Right lung (tissue), 10 donors: ENCODE results near the gene ZNF454. TPM values are rescaled to one million over a fixed set of nuclear protein-coding genes. Genes with fewer than 3 reads are reported as not detected.

Experiments
- DNase-seq, 2 donors: peaks; one replicate each; pipeline ENCODE4 v3.0.0-alpha.2; 2013
- long read RNA-seq, 8 donors: transcript quantifications; one replicate each; lab custom pipeline, GENCODE V29; 2026
- polyA plus RNA-seq, 5 donors: library from polyadenylated mRNA; unstranded; fragments of 120-200 nt; gene quantifications; one replicate each; pipeline versions ENCODE4 v1.2.1 to v1.2.3, GENCODE V29; 2013; ENCODE audit warnings: inconsistent platforms in 1 of 5, low replicate concordance in 1 of 5; ENCODE audit not compliant: insufficient read length in 5 of 5, insufficient read depth in 1 of 5

The ZNF454 gene
- polyA plus RNA-seq: 1 to 10 TPM; 5.4 to 9.4 (median 9.0) TPM
- long read RNA-seq, donor 1, partial matches to known transcripts: 0 of 2 reads
- long read RNA-seq, donor 1, other reads (novel, unspliced or antisense): 0 of 2 reads
- long read RNA-seq, donor 2, partial matches to known transcripts: 0 of 1 reads
- long read RNA-seq, donor 2, other reads (novel, unspliced or antisense): 0 of 1 reads
- long read RNA-seq, donor 3, partial matches to known transcripts: 0 of 1 reads
- long read RNA-seq, donor 3, other reads (novel, unspliced or antisense): 0 of 1 reads
- long read RNA-seq, donor 4, partial matches to known transcripts: 0 of 2 reads
- long read RNA-seq, donor 4, other reads (novel, unspliced or antisense): 0 of 2 reads
- long read RNA-seq, donor 5, partial matches to known transcripts: 0 of 1 reads
- long read RNA-seq, donor 5, other reads (novel, unspliced or antisense): 0 of 1 reads
- long read RNA-seq, donor 6, partial matches to known transcripts: 0 of 2 reads
- long read RNA-seq, donor 6, other reads (novel, unspliced or antisense): 0 of 2 reads
- long read RNA-seq, donor 7: 0 reads
- long read RNA-seq, donor 8, partial matches to known transcripts: 0 of 1 reads
- long read RNA-seq, donor 8, other reads (novel, unspliced or antisense): 0 of 1 reads

DNA sequence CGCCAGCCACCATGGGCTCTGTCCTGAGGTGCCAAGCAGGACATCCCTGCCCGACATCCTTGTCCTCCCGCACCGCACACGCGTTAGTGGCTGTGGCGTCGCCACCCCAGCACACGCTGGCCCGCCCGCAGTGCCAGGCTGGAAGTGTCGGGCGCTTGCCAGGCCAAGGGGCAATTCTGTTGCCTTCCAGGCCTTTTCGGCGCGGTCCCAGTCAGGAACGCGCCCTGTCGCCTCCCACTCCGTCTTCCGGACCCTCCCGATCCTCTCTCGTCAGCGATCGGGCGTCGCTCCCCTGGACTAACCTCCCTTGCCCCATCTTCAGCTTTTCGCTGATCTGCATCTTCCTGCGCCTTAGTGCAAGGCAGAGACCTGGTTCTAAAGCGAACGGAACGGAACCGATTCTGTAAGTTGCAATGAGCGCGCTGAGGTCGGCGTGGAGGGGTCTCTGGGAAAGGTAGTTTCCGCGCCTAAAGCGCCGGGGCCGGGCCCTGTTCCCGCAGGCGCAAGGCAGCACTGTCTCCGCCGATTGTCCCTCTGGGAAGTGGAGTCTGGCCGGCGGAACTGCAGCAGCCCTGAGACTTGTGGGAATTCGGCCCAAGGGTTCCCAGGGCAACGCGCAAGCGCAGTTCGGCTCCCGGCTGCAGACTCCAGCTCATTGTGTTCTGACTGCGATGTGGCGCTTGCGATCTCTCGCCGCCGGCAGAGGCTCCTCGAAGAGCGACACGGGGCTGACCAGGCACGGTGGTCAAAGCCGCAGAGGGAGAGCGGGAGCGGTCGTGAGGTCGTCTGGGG lies at the start of gene ZNF454:
TSS of gene ZNF454 (plus strand) at position 630 of the 792 bp plus-strand sequence. CDS start 1,594 bp downstream, outside the sequence.
- DNase-seq: peak; percentile 95 to 96

DNA sequence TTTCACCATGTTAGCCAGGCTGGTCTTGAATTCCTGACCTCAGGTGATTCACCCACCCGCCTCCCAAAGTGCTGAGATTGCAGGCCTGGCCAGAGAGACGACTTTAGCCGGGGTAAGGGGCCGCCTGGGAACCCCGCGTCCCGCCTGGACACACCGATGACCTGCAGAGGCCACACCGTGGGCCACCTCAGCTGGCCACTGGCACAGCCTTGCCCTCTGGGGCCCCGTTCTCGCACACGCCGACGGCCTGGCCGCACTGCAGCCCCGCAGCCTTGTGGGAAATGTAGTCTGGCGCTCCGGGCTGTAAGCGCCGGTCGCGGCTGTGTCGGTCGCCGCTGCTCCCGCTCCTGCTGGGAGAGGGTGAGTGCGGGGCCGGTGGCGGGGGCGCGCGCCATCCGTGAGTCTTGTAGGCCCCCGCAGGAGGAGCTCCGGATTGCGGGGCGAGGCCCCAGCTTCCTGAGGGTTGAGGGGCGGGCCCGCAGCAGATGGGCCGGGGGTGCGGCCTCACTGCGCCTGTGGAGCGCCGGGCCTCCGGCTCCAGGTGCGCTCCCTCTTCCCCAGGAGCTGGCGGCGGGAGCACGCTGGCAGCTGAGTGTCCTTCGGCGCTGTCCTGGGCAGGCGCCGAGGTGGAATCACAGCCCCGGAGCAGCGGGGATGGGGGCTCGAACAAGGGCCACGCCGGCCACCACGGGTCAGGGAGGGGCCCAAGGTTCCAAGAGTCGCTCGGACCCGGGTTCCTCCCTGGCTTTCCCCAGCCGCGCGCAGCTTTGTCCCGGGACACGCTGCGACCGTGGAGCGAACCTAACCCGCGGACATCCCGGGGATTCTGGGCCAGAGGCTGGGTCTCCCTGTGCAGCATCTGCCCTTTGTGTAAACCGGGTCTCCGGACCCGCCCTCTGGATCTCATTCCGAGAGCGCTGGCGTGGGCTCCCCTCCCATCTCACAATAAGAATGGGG lies 45.1 kb upstream of the ZNF454 start, which contains the start of gene ZFP2:
TSS of gene ZFP2 (plus strand) at position 299 of the 957 bp plus-strand sequence. CDS start 35,401 bp downstream, outside the sequence.
- peak; percentile 46 to 70 for DNase-seq

DNA sequence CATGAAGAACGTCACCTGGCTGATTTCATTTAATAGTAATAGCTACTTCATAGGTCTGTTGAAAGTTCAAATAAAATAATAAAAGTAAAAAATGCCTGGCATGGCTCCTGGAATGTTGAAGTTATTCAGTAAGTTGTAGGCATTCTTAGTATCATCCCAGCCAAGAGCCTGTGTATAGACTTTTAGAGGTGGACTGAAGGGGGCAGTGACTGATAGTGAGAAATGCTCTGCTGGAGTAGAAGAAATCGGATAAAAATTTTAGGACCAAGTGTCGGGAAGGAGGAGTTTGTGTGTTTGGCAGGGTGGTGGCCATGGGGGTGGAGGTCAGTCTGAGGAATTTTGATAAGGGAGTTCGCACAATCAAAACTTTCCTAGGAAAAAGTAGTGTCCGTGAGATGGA lies 41.7 kb upstream of the ZNF454 start:
- DNase-seq: no peak

DNA sequence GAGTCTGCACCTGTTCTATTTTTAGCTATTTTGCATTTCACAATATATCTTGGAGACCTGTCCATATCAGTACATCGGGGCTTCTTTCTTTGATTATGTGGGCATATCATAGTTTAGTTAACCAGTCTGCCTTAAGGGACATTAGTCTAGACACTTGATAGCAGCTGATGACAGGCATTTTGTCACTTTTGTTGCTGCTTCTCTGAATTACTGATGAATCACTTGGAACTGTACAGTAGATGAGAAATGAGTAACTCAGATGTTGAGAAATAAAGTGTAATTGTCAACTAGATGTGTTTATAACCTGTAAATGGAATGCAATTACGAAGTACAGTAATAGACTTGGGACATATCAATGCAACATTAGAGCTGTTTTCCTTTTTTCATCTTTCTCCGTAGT lies 38.1 kb upstream of the ZNF454 start:
- DNase-seq: no peak

DNA sequence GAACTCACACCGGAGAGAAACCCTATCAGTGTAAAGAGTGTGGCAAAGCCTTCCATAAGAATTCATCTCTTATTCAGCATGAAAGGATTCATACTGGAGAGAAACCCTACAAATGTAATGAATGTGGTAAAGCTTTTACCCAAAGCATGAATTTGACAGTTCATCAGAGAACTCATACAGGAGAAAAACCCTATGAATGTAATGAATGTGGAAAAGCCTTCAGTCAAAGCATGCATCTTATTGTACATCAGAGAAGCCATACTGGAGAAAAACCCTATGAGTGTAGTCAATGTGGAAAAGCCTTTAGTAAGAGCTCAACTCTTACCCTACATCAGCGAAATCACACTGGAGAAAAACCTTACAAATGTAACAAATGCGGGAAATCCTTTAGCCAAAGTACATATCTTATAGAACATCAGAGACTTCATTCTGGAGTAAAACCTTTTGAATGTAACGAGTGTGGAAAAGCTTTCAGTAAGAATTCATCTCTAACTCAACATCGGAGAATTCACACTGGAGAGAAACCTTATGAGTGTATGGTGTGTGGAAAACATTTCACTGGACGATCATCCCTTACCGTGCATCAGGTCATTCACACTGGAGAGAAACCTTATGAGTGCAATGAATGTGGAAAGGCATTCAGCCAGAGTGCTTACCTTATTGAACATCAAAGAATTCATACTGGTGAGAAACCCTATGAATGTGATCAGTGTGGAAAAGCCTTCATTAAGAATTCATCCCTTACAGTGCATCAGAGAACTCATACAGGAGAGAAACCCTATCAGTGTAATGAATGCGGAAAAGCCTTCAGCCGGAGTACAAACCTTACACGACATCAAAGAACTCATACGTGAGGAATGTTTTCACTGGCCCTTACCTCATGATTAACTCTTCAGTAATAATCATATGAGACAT lies 8.9 kb upstream of the ZNF454 start:
- no peak for DNase-seq

DNA sequence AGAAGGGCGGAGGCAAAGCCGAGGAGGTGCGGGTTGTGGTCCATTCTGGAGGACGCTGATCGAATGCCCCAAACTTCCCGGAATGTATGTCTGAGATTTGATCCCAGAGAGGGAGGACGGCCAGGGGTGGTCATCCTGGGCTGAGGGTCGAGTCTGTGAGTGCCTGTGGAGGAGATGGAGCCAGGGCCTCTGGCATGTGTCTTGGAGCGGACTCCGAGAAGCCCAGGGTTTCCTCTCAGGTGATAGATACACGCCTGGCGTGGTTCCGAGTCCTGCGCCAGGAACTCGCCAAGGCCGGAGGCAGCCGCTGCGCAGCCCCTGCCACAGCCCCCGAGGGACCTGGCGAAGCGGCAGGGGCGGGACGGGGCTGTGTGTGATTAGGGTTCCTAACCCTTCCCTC lies 363 bp downstream of the ZNF454 start:
- DNase-seq: no peak

DNA sequence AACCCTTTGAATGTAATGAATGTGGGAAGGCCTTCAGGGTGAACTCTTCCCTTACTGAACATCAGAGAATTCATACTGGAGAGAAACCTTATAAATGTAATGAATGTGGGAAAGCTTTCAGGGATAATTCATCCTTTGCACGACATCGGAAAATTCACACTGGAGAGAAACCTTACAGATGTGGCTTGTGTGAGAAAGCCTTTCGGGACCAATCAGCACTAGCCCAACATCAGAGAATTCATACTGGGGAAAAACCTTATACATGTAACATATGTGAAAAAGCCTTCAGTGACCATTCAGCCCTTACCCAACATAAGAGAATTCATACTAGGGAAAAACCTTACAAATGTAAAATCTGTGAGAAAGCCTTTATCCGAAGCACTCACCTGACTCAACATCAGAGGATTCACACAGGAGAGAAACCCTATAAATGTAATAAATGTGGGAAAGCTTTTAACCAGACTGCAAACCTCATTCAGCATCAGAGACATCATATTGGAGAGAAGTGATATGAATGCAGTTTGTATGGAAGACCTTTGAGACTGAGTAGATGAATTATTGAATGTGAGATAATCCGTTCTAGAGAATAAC lies 24.6 kb downstream of the ZNF454 start:
- no peak for DNase-seq

DNA sequence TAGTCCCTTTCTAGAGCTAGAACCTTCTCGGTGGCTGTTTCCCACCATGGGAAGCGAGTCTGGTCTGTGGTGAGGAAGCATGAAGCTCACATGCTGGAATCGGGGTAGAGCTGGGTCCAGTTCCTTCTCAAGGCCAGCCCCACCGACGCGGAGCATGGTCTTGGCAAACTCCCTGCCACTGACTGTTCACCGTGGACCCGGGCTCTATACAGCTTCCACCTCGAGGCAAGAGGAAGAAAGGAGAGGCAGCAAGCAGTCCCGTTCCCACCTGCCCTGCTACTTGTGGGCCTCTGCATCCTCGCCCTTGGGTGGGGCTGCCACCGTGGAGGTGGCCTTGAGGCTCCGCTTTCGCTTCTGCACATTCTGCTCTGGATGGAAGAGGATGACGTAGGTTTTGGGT lies 40.4 kb downstream of the ZNF454 start:
- no peak for DNase-seq

DNA sequence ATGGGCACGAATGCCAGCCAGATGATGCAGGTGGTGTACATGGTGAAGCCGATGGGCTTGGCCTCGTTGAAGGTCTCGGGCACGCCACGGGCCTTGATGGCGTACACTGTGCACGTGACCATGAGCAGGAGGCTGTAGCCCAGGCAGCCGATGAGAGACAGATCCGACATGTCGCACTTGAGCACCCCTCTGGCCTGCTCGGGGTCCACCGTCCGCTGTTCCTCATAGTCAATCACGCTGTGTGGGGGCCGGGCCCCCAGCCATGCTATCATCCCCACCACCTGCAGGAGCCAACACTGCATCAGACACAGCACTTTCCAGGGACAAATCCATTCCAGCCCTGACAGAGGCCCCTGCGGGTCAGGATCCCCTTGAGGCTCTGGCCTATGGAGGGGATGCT lies 41.9 kb downstream of the ZNF454 start:
- DNase-seq: no peak

DNA sequence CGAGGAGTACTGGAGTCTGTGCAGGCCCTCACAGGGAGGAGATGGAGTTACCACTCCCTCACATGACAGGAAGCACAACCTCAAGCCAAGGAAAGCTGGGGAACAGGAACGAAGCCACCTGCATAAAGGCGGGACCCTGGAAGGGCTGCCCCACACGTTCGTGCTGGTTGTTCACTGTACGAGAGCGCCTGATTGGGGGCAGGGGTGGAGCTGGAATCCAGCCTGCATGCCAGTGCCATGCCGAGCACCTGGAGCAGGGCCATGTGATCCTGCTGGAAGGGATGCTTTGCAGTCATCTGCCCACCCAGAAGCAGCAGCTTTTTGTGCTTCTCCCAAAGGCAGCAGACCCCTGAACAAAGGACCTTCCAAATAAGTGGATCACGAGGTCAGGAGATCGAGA lies 42.7 kb downstream of the ZNF454 start:
- no peak for DNase-seq

DNA sequence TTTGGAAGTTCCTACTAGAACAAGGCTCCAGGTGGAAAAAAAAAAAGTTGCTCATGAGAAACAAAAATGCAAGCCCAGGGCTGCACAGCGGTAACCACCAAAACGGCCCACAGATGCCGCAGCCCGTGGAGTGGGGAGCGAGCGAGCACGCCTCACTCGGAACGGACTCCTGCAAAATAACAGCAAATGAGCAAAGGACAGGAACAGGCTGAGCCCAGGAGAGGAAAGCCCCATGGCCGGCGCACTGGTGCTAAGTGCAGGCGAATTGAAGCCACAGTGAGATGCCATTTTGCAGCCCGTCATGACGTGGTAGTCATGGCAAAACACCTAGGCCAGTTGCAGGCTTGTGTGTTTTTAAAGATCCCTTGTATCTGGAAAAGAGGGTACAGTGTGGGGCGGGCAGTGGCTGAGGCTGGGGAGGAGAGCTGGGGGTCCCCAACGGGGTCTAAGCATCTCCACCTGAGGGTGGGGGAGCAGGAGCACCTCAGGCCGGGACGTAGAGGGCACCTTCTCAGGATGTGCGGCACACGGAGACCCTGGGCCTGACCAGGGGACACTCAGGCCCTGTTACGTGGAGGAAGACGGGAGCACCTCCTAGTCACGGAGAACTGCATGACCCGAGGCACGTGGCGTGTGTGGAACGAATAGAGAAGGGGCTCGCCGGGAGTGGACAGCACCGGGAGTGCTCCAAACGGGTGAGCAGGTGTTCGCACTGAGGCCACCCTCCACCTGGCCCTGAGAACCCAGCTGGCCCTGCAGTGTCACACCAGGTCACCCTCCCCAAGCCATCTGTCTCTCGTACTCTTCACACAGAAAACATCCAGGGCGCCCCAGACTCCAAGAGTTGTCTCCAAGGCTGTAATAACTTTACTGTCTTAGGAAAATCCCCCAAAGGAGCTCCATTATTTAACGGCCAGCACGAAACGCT lies 43.4 kb downstream of the ZNF454 start:
- no peak for DNase-seq

DNA sequence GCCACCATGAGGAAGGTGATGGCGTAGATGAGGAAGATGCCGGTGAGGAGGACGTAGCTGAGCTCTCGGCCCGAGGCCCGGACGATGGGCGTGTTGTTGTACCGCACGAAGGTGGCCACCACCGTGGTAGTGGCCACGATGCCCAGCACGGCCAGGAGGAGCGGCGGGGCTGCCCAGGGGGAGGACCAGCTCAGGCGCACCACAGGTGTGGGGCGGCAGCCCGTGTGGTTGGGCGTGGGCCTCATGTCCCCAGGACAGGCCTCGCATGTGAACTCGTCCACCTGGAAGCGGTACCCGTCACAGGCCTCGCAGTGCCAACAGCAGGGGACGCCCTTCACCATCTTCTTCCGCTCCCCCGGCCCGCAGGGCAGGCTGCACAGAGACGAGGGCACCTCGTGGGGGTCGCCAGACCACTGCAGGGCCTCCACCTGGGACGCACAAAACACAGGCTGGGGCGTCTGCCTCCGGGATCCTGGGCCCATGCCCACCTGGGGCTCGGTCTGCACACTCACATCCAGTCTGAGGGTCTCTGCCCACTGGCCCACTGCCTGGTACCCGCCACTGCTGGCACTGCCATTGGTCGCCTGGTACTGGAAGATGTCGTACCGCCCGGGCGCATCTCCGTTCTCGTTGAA lies 45.4 kb downstream of the ZNF454 start:
- DNase-seq: no peak

DNA sequence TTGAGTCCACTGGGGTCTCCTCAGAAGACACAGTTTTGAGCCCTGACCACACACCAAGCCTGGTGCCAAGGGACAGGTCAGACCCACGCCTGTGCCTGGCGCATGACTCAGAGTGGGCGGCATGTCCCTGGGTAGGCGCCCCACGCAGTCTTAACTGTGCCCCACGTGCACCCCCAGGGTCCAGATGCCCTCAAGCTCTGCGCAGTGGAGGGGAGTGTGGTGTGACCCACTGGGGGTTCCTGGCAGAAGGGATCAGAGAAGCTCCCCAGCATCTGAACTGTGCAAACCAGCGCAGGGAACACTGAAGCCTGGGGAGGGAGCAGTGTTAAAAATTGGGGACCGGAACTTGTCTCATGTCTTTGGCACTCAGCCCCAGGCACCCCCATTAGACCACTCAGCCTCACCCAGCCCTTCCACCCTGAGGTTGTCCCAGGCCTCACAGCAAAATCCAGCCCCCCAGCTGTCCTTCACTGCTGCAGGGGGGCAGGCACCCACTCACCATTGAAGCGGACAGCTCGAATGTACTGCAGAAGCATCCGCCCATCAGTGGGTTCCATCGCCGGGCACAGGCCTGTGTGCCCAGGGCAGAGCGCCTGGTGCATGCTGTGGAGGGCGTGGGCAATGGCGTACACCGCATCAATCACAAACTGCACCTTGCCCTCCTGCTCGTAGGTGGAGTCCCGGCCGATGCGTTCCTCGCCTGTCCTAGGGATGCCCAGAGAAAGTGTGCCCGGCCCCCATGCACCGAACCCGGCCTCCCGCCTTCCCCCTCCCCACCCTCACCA lies 47.6 kb downstream of the ZNF454 start:
- no peak for DNase-seq

DNA sequence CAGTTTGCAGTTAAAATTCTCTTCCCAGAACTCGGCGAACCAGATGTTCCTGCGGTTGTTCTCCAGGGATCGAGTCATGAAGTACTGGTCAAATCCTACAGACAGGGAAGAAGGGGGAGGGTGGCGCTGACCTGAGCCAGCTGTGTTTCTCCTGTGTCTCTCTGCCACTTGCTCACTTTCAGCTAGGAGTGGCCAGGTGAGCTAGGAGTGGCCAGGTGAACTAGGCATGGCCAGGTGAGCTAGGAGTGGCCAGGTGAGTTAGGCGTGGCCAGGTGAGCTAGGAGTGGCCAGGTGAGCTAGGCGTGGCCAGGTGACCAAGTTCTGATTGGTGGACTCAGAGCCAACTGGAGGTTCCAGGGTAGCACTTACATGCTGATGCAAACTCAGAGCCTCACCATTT lies 48.3 kb downstream of the ZNF454 start:
- no peak for DNase-seq

DNA sequence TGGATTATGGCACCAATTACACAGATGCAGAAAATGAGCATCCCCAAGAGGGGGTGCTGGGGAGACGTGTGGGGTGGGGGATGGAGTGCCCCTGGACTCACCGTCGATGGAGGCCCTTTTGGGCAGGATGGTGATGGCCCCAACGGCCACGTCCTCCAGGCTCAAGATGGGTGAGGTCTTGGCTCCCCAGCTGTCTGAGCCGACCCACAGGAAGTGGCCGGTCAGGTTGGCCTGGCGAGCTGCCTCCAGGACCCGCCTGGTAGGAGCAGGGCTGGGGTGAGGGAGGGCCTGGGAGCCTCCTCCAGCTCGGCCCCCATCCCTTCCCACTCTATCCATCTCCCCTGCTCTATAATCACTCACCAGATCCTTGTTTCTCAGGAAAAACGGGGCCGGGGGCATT lies 49.5 kb downstream of the ZNF454 start:
- DNase-seq: no peak

DNA sequence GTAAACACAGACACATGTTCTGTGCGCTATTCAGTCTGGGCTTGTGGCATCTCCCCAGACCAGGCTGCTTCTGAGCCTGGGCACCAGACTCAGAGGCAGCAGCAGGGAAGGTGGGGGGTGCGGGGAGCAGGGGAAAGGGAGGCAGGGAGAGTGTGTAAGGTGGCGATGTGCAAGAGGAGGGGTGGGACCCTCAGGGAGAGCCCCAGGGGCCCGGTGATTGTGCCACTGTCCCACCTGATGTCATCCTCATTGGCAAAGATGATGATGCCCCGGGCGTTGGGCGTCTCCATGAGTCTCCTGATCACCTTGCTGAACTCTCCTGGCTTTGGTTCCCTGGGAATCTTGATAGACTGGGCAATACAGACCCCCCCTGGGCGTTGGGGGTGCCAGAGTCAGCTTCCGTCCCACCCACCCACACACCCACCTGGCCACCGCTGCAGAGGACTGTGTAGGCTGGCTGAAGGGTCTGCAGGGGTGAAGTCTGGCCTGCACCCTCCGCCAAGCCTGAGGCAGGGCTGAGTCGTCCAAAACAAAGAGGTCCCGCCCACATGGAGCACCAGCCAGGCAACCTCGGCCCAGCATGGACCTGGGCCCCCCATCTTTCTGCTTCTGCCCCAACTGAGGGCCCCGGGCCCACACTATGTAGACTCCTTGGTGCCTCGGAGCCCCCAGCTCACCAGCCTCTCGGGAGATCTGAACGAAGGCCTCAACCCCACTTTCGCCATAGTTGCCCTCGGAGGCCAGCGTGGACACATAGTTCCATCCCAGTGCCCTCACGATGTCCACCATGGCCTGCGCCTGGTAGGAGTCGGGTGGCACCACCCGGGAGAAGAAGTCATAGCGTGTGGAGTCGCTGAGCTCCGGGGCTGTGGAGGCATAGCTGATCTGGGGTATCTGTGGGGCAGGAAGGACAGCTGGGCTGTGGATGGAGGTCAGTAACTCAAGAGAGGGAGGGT lies 50.5 kb downstream of the ZNF454 start:
- DNase-seq: no peak
